Suppressor macrophage (primary cell): ENCODE measurements around the gene SAYSD1.

ENCODE experiments used
- DNase-seq, 4 experiments: peaks; one replicate each; pipeline ENCODE4 v3.0.0-alpha.2; 2020 to 2022

Gene SAYSD1

GRCh38 chr6:39056681-39057080, 58.3 kb downstream of the SAYSD1 start:
- no peak for DNase-seq

- no peak for DNase-seq
Measured at GRCh38 chr6:39056191-39056590, 58.8 kb downstream of the SAYSD1 start.

GRCh38 chr6:39055661-39056060, 59.3 kb downstream of the SAYSD1 start:
- DNase-seq = no peak

- DNase-seq = no peak
Measured at GRCh38 chr6:39054577-39055142, 60.3 kb downstream of the SAYSD1 start.
